Stimulated activated CD4-positive, alpha-beta T cell treated with anti-CD3 and anti-CD28 coated beads, Interleukin-12 subunit alpha, Interleukin-12 subunit beta, amount 100 ng/mL, for 48 hours (primary cell): ENCODE results near the gene RAB40AL.
"Not testable (repeated sequence)": the region's sequence is repeated elsewhere in the genome, so short reads cannot be mapped to it uniquely, and the experiment has no call there.

Experiments
- DNase-seq, 3 donors: peaks; one replicate each; pipeline ENCODE4 v3.0.0-alpha.2; 2020; ENCODE audit warnings: low read depth in 2 of 3, low spot score in 1 of 3

RAB40AL gene, protein sequence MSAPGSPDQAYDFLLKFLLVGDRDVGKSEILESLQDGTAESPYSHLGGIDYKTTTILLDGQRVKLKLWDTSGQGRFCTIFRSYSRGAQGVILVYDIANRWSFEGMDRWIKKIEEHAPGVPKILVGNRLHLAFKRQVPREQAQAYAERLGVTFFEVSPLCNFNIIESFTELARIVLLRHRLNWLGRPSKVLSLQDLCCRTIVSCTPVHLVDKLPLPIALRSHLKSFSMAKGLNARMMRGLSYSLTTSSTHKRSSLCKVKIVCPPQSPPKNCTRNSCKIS

DNA sequence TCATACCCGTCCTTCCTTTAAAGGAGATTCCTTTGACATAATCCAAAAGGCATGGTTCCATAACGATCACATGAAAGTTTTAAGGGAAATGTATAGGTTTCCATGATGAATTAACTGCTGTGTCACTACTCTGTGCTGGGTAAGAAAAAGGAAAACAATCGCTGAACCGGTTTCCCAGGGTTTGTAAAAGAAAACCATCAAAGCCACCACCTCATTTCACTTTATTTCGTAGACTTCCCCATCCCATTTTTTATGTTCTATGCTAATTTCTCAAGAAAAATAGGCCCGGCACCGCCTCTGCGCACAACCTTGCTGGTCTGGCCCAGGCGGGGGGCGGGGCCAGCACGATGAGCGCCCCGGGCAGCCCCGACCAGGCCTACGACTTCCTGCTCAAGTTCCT lies at the start of gene RAB40AL:
TSS of gene RAB40AL (plus strand) at position 301 of the 400 bp plus-strand sequence. CDS start at position 348, 47 bp downstream.
- not testable (repeated sequence) for DNase-seq

DNA sequence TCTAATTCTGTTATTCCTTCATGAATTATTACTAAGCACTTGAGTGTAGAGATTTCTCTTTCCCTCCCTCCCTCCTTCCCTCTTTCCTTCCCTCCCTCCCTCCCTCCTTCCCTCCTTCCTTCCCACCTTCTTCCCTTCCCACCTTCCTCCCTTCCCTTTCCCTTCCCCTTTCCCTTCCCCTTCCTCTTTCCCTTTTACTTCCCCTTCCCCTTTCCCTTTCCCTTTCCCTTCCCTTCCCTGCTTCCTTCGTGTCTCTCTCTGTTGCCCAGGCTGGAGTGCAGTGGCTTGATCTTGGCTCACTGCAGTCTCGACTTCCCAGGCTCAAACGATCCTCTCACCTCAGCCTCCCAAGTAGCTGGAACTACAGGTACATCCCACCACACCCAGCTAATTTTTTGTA lies 49.4 kb upstream of the RAB40AL start:
- DNase-seq, result no peak

DNA sequence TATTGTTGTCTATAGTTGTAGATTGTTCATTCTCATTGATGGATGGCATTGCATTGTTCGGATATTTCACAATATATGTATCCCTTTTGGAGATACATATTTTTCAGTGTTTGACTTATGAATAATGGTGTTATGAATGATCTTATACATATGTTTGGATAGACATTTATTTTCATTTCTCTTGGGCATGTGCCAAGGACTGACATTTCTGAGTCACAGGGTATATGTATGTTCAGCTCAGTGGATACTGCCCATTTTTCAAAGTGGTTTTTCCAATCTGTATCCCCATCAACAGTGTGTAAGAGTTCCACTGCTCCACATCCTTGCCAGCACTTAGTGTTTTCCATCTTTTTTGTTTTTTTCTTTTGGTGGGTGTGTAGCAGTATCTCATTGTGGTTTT lies 45.0 kb upstream of the RAB40AL start:
- DNase-seq, result no peak

DNA sequence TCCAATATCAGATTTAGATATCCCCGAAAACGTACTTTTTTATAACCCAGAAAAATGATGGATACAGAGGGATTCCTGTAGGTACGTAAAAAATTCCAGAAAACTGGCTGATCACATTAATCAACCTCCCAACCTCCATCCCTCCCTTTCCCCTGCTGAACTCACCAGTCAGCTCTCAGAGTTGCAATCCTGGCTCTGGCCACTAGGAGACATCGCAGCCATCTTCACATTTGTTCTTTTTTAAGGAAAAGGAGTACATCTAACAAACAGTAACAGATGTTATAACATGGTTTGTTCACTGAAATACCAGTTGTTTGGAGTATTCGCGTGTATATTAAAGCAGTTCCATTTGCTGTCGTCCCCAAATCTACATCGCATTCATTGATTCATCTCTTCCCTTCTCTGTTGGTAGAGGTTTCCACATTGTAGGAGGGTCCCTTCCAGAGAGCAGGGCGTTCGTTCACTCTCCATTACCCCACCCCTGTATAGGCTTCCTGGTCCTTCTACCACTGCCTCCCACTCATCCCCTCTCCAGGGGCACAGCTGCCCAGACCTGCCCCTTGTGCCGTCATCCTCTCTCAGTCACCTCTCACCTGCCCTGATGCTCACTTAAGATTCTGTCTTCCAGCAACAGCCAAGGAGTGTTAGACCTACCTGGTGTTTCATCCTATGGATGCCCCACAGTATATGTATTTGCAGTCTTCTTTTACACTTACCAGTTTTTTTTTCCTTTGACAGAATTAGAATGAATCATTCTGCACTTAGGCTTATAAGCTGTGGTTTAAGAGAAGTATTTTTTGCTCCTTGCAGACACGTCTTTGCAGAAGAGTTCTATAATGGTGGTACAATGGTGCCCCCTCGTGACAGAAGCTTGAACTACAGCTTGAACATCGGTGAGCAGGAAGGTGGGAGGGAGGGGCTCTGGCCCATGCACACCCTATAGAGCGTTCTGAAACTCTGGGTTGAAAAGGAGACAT lies 36.8 kb upstream of the RAB40AL start:
- DNase-seq, result peak; percentile 41 to 85 (median 50)

DNA sequence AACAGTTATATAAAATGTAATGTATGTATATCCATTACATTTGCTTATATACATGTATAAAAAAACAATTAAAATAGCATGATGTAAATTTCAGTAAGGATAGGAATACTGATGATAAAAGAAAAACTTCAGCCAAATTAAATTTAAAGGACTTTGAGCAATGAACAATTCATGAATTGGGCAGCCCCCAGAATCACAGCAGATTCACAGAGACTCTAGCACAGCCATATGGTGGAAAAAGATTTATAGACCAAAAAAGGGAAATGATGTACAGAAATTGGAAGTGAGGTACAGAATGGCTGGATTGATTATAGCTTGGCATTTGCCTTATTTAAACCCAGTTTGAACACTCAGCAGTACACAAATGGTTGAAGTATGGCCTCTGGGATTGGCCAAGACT lies 34.7 kb upstream of the RAB40AL start:
- no peak for DNase-seq

DNA sequence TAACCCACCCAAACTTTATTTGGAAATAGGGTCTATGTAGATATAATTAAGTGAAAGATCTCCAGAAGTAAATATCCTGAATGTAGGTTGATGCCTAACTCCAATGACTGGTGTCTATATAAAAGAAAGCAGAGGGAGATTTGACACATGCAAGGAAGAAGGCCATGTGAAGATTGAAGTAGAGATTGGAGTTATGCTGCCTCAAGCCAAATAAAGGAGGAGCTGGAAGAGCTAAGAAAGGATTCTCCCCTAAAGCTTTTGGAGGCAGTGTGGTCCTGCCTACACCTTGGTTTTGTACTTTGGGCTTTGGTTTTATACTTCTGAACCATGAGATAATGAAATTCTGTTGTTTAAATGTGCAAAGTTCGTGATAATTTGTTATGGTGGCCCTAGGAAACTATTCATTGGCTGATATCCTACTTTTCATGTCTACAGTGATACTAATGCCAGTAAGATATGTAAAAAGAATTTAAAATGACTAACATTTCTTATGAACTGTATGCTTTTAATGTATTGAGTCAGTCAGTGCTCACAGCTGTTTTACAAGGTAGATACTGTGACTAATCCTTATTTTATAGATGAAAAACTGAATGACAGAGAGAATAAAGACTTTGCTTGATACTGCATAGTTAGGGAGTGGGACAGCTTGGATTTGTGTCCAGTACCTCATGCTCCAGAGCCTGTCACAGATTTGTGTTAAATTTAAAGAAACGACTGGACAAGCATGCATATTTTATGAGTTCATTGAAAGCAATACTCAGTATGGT lies 5.9 kb upstream of the RAB40AL start:
- DNase-seq, result no peak

DNA sequence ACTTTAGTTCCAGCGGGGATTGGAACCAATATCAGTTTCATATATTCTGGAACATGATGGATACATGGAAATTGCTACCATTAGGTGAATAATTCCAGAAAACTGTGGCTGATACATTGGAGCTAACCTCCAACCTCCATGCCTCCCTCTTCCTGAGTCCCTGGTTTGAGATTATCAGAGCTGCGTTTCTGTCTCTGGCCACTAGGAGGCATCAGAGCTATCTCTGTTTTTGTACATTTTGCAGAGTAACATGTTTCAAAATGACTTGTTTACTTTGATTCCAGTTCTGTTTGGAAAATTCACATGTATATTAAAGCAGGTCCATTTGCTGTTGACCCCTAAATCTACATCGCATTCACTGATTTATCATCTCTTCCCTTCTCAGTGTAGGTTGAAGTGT lies 2.4 kb upstream of the RAB40AL start:
- DNase-seq, result peak in 1 of 3 donors; percentile 50

DNA sequence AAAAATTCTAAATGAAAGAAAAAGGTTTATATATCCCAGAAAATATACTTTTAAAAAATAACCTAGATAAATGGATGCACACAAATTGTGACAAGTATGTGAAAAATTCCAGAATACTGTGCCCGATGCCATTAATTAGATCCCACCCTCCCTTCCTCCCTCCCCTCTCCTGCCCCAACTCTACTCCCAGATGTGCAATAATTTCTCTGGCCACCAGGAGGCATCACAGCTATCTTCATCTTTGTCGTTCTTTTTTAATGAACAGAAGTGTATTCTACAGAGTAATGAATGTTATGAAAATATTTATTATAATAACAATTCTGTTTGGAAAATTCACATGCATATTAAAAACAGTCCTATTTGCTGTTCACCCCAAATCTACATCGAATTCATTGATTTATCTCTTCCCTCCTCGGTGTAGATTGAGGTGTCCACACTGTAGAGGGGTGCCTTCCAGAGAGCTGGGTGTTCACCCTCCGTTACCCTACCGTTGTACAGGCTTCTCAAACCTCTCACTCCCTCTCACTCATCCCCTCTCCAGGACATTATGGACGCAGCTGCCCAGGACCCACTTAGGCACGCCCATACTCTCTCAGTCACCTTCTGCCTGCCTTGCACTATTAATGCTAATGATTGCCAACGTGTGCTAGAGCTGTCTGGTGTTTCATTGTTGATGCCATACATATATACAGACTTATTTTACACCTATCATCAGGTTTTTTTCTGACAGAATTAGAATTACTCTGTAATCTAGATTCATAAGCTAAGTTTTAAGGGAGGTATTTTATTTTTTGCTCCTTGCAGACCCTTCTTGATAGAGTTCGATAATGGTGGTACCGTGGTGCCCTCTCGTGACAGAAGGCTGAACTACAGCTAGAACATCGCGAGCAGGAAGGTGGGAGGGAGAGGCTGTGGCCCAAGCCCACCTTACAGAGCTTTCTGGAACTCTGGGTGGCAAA lies 14.1 kb downstream of the RAB40AL start:
- DNase-seq, result peak; percentile 23 to 72 (median 36)

DNA sequence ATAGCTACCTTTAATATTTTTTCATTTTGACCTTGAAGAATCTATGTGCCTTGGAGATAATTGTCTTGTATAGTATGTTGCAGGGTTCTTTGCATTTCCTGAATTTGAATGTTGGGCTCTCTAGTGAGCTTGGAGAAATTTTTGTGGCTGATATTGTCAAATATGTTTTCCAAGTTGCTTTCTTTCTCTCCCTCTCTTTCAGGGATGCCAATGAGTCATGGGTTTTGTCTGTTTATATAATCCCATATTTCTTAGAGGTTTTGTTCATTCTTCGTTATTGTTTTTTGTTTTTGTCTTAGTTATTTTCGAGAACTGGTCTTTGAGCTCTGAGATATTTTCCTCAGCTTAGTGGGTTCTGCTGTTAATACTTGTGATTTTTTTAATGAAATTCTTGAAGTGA lies 20.7 kb downstream of the RAB40AL start:
- no peak for DNase-seq

DNA sequence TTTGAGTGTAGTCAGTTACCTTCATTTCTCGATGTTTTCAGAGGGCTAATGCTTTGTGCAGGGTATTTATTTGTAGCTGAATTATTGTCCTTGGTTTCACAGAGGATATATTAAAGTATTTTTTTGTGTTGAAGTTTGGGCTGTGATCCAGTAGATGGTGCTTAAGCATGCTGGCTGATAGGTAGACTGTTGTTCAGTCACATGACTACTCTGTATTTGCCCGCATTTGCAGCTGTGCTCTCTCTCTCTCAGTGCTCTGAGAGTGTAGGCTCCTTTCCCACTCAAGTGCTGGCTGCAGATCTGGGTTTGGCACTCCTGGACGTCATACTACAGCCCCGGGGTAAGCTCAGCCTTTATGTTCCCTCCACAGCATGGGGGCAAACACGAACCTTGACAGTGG lies 21.7 kb downstream of the RAB40AL start:
- no peak for DNase-seq

DNA sequence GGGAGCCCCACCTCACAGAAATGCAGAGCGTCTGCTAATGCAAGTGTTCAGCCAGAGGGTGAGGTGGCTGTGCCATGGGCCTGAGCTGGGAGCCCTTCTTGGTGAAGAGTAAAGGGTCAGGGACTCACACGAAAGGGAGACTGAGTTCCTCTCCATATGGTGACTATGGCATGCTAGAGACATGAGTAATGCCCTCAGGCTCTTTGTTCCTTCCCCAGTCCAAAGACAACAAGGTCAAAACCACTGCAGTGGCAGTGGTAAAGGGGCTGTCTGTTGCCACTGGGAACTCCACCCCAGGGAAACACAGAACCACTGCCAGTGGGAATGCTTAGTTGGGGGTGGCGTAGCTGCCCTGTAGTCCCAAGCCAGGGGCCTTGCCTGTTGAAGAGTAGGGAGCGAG lies 22.4 kb downstream of the RAB40AL start:
- no peak for DNase-seq

DNA sequence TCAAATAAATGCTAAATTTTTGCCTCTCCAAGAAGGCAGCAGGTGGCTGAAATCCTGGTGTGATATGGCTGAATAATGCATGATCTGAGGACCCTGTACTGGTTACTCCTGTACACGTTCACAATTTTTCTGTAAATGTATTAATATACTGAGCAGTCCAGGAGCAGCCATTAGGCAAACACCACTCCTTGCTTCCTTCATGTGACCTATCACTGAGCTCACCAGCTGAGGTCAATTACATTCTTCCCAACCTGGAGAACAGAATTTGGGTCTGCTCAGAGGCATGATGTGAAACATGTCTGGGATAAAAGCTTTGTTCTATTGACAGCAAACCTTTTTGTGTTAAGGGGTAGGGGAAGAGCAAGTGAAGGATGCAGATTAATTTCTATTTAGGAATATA lies 26.9 kb downstream of the RAB40AL start:
- DNase-seq, result no peak

DNA sequence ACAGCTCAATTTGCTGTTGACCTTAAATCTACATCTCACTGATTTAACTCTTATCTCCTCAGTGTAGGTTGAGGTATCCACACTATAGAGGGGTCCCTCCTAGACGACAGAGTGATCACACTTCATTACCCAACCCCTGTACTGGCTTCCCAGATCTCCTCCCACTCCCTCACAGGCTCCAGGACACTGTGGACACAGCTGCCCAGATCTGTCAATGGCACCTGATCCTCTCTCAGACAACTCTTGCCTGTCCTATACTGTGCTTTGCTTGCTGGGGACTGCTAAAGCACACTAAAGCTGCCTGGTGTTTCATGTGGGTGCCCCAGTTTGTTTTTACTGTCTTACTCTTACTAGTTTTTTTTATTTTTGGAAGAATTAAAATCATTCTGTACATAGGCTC lies 27.9 kb downstream of the RAB40AL start:
- no peak for DNase-seq

DNA sequence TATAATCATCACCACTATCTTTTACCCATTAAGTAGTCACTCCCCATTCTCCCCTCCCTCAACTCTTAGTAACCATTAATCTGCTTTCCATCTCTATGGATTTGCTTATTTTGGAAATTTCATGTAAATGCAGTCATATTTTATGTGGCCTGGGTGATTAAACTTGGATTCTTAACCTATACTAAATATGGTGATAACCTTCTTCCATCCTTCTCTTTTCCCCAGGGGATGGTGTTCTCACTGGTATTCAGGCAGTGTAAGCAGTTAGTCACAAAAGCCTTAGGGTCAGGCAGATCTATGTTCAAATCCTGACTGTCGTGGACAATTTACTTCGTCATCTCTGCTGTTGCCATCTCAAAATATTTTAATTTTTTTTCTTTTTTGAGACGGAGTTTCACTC lies 29.6 kb downstream of the RAB40AL start:
- DNase-seq, result no peak

DNA sequence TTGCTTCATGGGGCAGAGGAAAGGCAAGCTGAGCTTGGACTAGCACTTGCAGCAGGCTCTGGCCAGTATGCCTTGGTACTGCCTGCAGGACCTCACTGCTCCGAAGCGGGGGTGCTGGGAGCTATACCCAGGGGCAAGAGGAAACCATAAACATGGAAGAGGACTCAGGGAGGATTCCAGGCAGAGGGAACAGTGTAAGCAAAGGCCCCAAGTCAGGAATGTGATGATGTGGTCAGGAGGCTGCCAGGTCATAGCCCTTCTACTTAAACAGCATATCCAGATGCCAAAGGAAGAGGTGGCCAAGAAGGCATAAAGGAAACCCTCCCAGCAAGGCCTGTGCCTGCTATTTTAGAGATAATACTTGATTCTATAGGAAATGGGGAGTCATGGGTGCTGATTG lies 31.1 kb downstream of the RAB40AL start:
- no peak for DNase-seq

DNA sequence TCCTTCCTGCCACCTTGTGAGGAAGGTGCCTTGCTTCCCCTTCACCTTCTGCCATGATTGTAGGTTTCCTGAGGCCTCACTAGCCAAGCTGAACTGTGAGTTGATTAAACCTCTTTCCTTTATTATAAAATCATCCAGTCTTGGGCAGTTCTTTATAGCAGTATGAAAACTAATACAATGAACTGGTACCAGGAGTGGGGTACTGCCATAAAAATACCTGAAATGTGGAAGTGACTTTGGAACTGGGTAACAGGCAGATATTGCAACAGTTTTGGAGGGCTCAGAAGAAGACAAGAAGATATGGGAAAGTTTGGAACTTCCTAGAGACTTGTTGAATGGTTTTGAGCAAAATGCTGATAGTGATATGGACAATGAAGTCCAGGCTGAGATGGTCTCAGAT lies 34.5 kb downstream of the RAB40AL start:
- DNase-seq, result not testable (repeated sequence)

DNA sequence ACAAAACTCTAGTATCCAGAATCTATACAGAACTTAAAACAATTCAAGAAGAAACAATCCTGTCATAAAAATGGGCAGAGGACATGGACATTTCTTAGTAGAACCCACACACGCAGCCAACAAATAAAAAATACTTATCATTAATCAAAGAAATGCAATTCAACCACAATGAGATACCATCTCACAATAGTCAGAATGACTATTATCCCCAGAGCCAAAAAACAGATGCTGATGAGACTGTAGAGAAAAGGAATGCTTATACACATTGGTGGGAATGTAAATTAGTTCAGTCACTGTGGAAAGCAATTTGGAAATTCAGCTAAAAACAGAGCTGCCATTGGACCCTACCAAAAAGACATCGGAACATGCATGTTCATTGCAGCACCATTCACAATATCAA lies 37.9 kb downstream of the RAB40AL start:
- DNase-seq, result no peak

DNA sequence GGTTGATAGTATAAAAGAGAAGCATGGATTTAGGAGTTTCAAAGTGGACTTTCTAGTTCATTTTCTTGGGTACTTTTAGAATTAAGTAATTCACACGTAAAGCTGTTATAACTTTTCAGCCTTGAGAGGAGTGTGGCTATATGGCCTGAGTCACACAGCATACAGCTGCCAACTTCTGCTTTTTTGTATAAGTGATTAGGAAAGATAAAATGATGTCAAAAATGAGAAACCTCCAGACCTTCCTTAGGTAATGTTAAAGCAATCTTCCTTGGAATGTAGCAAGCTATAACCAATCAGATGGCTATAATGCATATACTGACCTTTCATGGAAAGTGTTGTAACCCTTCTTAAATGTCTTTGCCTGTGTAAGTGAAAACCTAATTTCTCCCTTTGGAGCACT lies 39.2 kb downstream of the RAB40AL start:
- no peak for DNase-seq

DNA sequence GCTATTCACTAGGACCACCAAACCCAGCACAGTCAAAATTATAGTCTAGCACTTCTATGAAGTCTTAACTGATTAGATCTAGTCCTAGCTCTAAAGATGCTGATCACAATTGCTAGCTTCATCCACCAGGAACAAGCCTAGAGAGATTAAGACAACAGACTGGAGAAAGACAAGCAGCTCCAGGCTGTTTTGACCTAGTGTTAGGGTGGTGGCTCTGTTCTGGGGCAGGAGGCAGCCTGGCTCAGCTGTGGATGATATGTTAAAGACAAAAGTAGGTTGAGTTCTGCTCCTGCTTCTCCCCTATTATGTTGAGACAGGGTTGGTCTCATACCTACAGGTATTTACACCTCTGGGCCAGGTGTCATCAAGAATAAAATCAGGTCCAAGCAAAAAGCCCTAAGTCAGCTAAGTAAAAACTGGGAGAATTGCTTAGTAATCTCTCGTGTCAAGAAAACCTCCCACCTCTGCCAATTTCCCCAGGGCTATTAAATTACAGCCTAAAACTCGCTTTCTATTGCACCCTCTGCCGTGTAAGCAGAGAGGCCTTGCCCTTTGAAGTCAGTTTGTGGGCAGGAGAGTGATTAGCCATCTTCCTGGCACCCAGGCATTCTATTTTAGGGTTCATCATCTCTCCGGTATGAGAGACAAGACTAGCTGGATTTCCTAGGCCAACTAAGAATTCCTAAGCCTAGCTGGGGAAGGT lies 39.9 kb downstream of the RAB40AL start:
- no peak for DNase-seq

DNA sequence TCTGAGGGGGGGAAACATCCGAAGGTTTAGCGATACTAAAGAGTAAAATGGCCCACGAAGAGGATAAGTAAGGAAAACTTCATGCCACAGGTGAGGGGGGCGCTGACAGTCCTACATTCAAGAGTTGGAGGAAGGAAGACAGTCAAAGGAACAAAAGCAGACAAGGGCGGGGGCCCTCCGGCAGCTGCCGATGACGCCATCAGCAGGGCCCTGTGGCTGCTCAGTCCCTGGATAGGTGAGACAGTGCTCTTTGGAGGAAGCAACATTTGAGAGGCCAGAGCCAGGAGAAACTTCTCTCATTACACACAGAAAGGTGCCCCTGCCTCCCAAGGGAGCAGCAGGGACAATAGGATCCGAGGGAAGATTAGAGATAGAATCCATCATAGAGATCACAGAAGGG lies 41.5 kb downstream of the RAB40AL start:
- DNase-seq, result no peak
